Right kidney (tissue), 1 donor: ENCODE data around the gene RPS16.

ENCODE experiments used
- DNase-seq: peaks from one replicate; pipeline ENCODE4 v3.0.0-alpha.2; 2016

Gene RPS16

GRCh38 chr19:39390751-39391437, 44.9 kb downstream of the RPS16 start, which contains the start of the genes MED29 and PAF1:
Gene MED29 (plus strand): TSS chr19:39391378. CDS start chr19:39391423, 45 bp downstream.
Gene PAF1 (minus strand): TSS chr19:39391106. CDS start chr19:39390864, 242 bp downstream.
- peak; percentile 98 for DNase-seq

- no peak for DNase-seq
Observed at GRCh38 chr19:39390451-39390750, 45.3 kb downstream of the RPS16 start.

GRCh38 chr19:39389631-39390414, 45.9 kb downstream of the RPS16 start:
- no peak for DNase-seq

DNA sequence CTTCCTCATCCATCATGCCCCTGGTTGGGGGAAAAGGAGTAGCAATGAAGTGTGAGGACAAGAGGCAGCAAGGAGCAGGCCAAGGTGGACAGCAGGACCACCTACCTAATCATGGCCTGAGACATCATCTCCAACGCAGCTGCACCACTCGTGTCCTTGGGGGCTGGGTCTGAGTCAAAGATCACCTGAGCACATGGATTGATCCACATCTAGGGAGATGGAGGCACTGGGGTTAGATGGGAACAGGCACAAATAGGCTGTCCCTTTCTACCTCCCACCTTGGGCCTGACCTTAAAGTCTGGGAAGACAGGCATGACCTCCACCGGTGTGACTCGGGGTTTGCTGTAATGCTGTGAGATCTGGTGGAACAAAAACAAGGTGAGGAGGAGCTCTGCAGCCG, 47.1 kb downstream of the RPS16 start:
- DNase-seq, result no peak

- DNase-seq, result no peak
Observed at GRCh38 chr19:39386557-39386956, 49.2 kb downstream of the RPS16 start.

- DNase-seq, result no peak
Observed at GRCh38 chr19:39385629-39386411, 49.9 kb downstream of the RPS16 start.

GRCh38 chr19:39384839-39385568, 50.7 kb downstream of the RPS16 start:
- DNase-seq, result no peak
